ENCODE results near the gene RFX8.

The RFX8 gene

GRCh38 chr2:101374821-101375561 is 99.9 kb downstream of the RFX8 start:
- no peak for TF ChIP-seq REST (IDR thresholded peaks at IDR 0.05; ENCODE audit: insufficient read depth in 1 of 2, low read depth in 2 of 2, low read length in 2 of 2)
- no peak for TF ChIP-seq TAF1 (IDR thresholded peaks at IDR 0.05; ENCODE audit: borderline replicate concordance, insufficient read depth, low read length)
- no peak for TF ChIP-seq SIN3A (IDR thresholded peaks at IDR 0.05; ENCODE audit: borderline replicate concordance, insufficient read depth, low read length)
- TF ChIP-seq POLR2AphosphoS5 (IDR thresholded peaks at IDR 0.05; ENCODE audit: low read depth, low read length): no peak
- TF ChIP-seq FOXP2 (optimal IDR thresholded peaks at IDR 0.05; ENCODE audit: borderline replicate concordance, extremely low read depth, extremely low read length, insufficient read depth): no peak

GRCh38 chr2:101372792-101373191 is 102.1 kb downstream of the RFX8 start:
- TF ChIP-seq REST (IDR thresholded peaks at IDR 0.05; ENCODE audit: insufficient read depth in 1 of 2, low read depth in 2 of 2, low read length in 2 of 2) (no peak), POLR2AphosphoS5 (IDR thresholded peaks at IDR 0.05; ENCODE audit: low read depth, low read length) (no peak), SIN3A (IDR thresholded peaks at IDR 0.05; ENCODE audit: borderline replicate concordance, insufficient read depth, low read length) (no peak), FOXP2 (optimal IDR thresholded peaks at IDR 0.05; ENCODE audit: borderline replicate concordance, extremely low read depth, extremely low read length, insufficient read depth) (no peak), TAF1 (IDR thresholded peaks at IDR 0.05; ENCODE audit: borderline replicate concordance, insufficient read depth, low read length) (no peak)

- TF ChIP-seq REST (IDR thresholded peaks at IDR 0.05; ENCODE audit: insufficient read depth in 1 of 2, low read depth in 2 of 2, low read length in 2 of 2): no peak
- TF ChIP-seq FOXP2 (optimal IDR thresholded peaks at IDR 0.05; ENCODE audit: borderline replicate concordance, extremely low read depth, extremely low read length, insufficient read depth): no peak
- TF ChIP-seq SIN3A (IDR thresholded peaks at IDR 0.05; ENCODE audit: borderline replicate concordance, insufficient read depth, low read length): no peak
- TF ChIP-seq POLR2AphosphoS5 (IDR thresholded peaks at IDR 0.05; ENCODE audit: low read depth, low read length): no peak
- no peak for TF ChIP-seq TAF1 (IDR thresholded peaks at IDR 0.05; ENCODE audit: borderline replicate concordance, insufficient read depth, low read length)
Observed at GRCh38 chr2:101371636-101372035, 103.3 kb downstream of the RFX8 start.

- TF ChIP-seq REST (IDR thresholded peaks at IDR 0.05; ENCODE audit: insufficient read depth in 1 of 2, low read depth in 2 of 2, low read length in 2 of 2) (no peak), SIN3A (IDR thresholded peaks at IDR 0.05; ENCODE audit: borderline replicate concordance, insufficient read depth, low read length) (no peak), TAF1 (IDR thresholded peaks at IDR 0.05; ENCODE audit: borderline replicate concordance, insufficient read depth, low read length) (no peak), FOXP2 (optimal IDR thresholded peaks at IDR 0.05; ENCODE audit: borderline replicate concordance, extremely low read depth, extremely low read length, insufficient read depth) (no peak), POLR2AphosphoS5 (IDR thresholded peaks at IDR 0.05; ENCODE audit: low read depth, low read length) (no peak)
Observed at GRCh38 chr2:101369100-101369499, 105.8 kb downstream of the RFX8 start.

Data from PFSK-1 (cell line).